HG03457 (cell line): ENCODE results near the gene PRSS12.
"Not testable (repeated sequence)": the region's sequence is repeated elsewhere in the genome, so short reads cannot be mapped to it uniquely, and the experiment has no call there.

ENCODE experiments used
- ATAC-seq: cut with Tn5 transposase; IDR thresholded peaks from one replicate; pipeline ENCODE4 v1.9.1; 2021; ENCODE audit warnings: moderate number of reproducible peaks; ENCODE audit not compliant: unreplicated experiment

Gene PRSS12, protein sequence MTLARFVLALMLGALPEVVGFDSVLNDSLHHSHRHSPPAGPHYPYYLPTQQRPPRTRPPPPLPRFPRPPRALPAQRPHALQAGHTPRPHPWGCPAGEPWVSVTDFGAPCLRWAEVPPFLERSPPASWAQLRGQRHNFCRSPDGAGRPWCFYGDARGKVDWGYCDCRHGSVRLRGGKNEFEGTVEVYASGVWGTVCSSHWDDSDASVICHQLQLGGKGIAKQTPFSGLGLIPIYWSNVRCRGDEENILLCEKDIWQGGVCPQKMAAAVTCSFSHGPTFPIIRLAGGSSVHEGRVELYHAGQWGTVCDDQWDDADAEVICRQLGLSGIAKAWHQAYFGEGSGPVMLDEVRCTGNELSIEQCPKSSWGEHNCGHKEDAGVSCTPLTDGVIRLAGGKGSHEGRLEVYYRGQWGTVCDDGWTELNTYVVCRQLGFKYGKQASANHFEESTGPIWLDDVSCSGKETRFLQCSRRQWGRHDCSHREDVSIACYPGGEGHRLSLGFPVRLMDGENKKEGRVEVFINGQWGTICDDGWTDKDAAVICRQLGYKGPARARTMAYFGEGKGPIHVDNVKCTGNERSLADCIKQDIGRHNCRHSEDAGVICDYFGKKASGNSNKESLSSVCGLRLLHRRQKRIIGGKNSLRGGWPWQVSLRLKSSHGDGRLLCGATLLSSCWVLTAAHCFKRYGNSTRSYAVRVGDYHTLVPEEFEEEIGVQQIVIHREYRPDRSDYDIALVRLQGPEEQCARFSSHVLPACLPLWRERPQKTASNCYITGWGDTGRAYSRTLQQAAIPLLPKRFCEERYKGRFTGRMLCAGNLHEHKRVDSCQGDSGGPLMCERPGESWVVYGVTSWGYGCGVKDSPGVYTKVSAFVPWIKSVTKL

DNA sequence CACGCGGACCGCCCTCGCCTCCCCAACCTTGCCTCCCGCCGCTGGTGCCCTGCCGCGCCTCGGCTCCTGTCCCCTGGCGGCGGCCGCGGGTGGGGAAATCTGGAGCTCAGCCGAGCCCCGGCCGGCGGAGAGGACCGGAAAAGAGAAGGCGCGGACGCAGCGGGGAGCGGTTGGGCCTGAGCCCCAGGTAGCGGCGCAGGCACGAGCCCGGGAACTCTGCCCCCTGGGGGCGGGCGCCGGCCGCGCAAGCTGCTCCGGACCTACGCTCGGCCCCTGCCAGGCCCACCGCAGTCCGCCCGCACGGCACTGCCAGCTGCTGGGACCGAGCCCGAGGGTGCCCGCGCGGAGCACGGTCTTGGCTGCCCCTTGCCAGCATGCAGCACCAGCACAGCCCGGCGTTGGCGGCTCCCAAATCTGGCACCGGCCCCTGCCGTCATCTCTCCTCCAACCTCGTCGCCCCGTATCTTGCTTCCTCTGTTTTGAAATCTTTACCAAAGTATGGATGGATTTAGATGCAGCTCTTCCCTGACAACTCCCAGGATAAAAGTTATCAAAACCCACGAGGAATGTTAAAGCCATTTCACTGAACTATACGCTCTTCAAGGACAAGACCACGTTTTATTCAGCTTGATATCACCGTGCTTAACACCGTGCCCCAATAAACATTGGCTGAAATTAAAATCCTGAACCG is at the start of gene PRSS12:
Gene PRSS12 (minus strand): TSS at position 161 of the 691 bp plus-strand sequence. CDS start 283 bp downstream, outside the sequence.
- peak; percentile 98 for ATAC-seq

DNA sequence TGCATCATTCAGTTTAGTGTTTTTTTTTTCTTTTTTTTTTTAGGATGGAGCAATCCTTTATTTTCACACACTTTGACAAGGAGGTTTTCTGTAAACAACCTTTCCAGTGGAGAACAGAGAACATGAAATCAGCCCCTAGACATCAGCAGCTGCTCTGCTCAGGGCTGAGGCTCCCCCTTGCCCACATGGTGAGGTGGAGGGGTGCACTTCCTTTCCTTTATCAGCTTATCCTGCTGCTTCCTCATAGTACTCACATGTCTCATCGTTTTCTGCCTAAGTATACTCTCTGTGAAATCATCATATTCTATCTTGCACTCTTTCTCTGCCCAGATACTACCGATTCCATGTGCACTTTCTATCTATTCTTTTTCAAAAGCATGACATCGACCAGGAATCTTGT is 47.6 kb upstream of the PRSS12 start:
- no peak for ATAC-seq

GRCh38 chr4:118399883-118400282 is 47.1 kb upstream of the PRSS12 start:
- ATAC-seq, result not testable (repeated sequence)

- peak; percentile 92 for ATAC-seq
Measured at GRCh38 chr4:118398226-118399090, 45.7 kb upstream of the PRSS12 start.

DNA sequence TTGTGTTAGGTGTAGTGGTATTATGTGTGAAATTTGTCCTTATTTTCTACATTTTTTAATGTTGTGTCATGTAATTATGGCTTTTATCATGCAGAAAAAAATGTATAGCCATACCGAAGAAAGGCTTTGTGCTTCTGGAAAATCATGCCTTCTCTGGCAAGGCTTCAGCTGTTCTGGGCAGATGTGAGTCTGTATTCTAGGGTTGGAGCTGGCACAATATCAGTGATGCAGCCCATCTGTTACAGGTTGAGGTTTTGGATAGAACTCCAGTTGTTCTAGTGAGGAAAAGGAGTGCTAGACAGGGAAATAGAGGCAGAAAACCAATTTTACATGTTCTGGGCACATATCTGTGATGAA is 44.8 kb upstream of the PRSS12 start:
- no peak for ATAC-seq

GRCh38 chr4:118396881-118397622 is 44.2 kb upstream of the PRSS12 start:
- no peak for ATAC-seq

GRCh38 chr4:118395057-118395644 is 42.3 kb upstream of the PRSS12 start:
- no peak for ATAC-seq

DNA sequence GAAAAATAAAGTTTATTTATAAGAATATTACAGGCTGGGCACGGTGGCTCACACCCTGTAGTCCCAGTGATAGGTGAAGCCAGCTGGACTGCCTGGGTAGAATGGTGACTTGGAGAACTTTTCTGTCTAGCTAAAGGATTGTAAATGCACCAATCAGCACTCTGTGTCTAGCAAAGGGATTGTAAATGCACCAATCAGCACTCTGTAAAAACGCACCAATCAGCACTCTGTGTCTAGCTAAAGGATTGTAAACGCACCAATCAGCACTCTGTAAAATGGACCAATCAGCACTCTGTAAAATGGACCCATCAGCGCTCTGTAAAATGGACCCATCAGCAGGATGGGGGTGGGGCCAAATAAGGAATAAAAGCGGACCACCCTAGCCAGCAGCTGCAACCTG is 39.7 kb upstream of the PRSS12 start:
- not testable (repeated sequence) for ATAC-seq

GRCh38 chr4:118390121-118390520 is 37.3 kb upstream of the PRSS12 start:
- no peak for ATAC-seq

- ATAC-seq, result no peak
Measured at GRCh38 chr4:118389721-118390120, 36.9 kb upstream of the PRSS12 start.

DNA sequence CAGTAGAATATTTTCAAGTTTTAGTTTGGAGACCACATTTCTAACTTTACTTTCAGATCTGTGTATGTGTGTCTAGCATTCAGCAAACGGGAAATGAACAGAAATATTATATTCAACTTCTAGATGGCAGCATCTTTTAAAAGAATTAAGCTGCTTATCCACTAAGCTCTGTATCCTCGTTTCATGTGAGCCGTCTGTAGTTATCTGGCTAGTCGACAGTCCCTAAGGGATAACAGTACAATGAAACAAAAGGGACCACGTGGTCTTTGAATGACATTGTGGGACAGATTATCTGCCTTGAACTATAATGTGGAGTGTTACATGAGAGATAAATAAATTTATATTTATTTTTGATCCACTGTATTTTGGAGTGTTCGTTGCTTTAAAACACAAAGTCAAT is 35.8 kb upstream of the PRSS12 start:
- no peak for ATAC-seq

GRCh38 chr4:118381902-118382301 is 29.1 kb upstream of the PRSS12 start:
- ATAC-seq, result no peak

GRCh38 chr4:118373614-118374255 is 20.9 kb upstream of the PRSS12 start:
- no peak for ATAC-seq

- ATAC-seq, result no peak
Measured at GRCh38 chr4:118372251-118372650, 19.4 kb upstream of the PRSS12 start.

- no peak for ATAC-seq
Measured at GRCh38 chr4:118369231-118369630, 16.4 kb upstream of the PRSS12 start.

GRCh38 chr4:118367872-118368271 is 15.1 kb upstream of the PRSS12 start:
- ATAC-seq, result no peak

- ATAC-seq, result no peak
Measured at GRCh38 chr4:118367361-118367760, 14.6 kb upstream of the PRSS12 start.

- ATAC-seq, result no peak
Measured at GRCh38 chr4:118363166-118363565, 10.4 kb upstream of the PRSS12 start.

GRCh38 chr4:118361192-118361591 is 8.4 kb upstream of the PRSS12 start:
- ATAC-seq, result no peak
